Measurements from ENCODE around the gene KLHL29.

DNA sequence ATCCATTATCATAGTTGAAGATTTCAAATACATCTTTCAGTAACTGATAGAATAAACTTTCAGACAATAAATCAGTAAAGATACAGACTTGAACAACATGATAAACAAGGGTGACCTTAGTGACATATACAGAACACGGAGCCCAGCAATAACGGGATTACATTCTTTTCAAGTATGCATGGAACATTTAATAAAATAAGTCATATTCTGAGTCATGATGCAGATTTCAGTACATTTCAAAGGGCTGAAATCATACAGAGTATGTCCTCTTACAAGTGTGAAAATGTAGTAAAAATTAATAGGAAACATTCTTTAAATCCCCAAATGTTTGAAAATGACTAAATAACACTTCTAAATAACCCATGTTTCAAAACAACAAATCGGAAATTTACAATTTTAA lies 17.2 kb upstream of the KLHL29 start:
- TF ChIP-seq, protein P1, sequence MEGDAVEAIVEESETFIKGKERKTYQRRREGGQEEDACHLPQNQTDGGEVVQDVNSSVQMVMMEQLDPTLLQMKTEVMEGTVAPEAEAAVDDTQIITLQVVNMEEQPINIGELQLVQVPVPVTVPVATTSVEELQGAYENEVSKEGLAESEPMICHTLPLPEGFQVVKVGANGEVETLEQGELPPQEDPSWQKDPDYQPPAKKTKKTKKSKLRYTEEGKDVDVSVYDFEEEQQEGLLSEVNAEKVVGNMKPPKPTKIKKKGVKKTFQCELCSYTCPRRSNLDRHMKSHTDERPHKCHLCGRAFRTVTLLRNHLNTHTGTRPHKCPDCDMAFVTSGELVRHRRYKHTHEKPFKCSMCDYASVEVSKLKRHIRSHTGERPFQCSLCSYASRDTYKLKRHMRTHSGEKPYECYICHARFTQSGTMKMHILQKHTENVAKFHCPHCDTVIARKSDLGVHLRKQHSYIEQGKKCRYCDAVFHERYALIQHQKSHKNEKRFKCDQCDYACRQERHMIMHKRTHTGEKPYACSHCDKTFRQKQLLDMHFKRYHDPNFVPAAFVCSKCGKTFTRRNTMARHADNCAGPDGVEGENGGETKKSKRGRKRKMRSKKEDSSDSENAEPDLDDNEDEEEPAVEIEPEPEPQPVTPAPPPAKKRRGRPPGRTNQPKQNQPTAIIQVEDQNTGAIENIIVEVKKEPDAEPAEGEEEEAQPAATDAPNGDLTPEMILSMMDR (IDR thresholded peaks at IDR 0.05; ENCODE audit: low read length), result no peak
- no peak for TF ChIP-seq EZH2 (optimal IDR thresholded peaks at IDR 0.05; ENCODE audit: low read depth, low read length)
- TF ChIP-seq EZH2phosphoT487 (IDR thresholded peaks at IDR 0.05; ENCODE audit: low read length), result no peak
